Activated CD8-positive, alpha-beta memory T cell treated with anti-CD3 and anti-CD28 coated beads for 48 hours (primary cell): ENCODE results near the gene FAM124A.

Experiments used
- DNase-seq, 3 experiments: peaks; one replicate each; pipeline ENCODE4 v3.0.0-alpha.2; 2020; ENCODE audit warnings: low read depth in 2 of 3, low spot score in 2 of 3

FAM124A gene, protein sequence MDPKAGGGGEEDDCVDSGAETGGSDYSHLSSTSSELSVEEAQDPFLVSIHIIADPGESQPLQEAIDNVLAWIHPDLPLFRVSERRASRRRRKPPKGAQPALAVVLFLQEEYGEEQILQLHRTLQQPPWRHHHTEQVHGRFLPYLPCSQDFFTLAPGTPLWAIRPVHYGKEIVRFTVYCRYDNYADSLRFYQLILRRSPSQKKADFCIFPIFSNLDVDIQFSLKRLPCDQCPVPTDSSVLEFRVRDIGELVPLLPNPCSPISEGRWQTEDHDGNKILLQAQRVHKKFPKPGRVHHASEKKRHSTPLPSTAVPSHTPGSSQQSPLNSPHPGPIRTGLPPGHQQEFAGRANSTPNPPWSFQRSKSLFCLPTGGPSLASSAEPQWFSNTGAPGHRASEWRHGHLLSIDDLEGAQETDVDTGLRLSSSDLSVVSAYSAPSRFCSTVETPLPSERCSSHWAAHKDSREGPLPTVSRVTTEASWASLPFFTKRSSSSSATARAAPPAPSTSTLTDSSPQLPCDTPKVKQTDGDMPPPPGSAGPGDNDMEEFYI

DNA sequence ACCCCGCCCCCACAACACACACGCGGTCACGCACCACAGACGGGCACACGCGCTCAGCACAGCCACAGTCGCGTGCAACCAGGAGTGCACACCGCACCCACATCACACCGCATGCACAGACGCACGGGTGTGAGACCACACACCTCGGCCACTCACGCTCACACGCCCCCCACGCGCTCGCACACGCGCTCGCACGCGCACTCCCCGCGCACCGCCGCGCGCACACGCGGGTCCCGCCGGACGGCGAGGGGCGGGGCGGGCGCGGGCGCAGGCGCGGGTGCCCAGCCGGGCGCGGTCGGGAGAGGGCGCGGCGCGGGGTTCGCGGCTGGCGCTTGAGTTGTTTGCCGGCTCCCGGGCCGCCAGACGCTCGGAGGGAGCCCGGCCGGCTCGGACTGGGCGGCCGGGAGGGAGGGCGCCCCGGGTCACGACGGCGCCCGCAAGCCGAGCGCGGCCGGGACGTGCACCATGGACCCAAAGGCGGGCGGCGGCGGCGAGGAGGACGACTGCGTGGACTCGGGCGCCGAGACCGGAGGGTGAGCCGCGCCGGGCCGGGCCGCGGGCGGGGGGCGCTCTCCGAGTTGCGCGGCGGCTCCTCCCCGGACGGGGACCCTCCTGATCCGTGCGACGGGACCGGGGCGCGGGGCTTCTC is at the start of gene FAM124A:
FAM124A (plus strand) TSS at position 362 of the 649 bp plus-strand sequence; CDS start at position 466, 104 bp downstream.
- peak in 2 of 3 experiments; percentile 3 to 14 for DNase-seq

GRCh38 chr13:51175021-51175420 is 47.2 kb upstream of the FAM124A start:
- DNase-seq = no peak

DNA sequence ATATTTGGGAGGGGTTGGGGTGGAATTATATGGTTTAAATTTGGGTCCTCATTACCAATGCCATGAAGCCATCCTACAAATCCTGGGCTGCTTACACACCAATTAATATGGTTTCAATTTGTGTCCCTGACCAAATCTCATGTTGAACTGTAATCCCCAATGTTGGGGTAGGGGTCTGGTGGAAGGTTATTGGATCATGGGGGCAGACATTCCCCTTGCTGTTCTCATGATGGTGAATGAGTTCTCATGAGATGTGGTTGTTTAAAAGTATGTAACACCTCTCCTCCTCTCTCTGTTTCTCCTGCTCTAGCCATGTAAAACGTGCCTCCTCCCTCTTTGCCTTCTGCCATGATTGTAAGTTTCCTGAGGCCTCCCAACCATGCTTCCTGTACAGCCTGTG is 46.6 kb upstream of the FAM124A start:
- no peak for DNase-seq

GRCh38 chr13:51177188-51177587 is 45.0 kb upstream of the FAM124A start:
- DNase-seq = no peak

DNA sequence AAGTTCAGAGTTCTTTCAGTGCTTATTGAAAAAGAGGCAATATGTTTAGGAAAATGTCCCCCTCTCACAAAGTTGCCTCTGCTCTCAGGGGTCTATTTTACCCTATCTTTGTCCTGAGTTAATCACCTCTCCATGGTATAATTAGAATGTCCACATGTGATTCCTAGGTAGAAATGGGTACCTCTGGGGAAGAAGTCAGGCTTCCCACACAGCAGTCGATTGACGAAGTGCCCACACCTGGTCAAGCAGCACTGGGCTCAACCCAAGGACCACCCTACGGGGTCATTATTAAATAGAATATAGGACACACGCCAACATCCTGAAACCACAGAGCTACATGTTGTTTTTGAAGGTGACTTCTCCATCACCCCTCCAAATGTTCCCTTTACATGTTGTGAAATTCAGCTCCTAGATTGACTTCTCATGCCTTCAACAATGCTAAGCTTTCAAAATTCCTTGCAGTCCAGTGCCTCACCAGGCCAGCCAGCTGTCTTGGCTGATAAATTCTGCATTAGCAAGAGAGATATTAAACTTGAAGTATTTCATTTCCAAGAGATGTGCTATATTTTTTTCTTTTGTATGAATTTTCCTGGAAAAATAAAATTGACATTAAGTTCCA is 43.6 kb upstream of the FAM124A start:
- no peak for DNase-seq

GRCh38 chr13:51179432-51179971 is 42.7 kb upstream of the FAM124A start:
- DNase-seq = no peak

- DNase-seq = no peak
These were observed 41.2 kb upstream of the FAM124A start for GRCh38 chr13:51180853-51181511.

DNA sequence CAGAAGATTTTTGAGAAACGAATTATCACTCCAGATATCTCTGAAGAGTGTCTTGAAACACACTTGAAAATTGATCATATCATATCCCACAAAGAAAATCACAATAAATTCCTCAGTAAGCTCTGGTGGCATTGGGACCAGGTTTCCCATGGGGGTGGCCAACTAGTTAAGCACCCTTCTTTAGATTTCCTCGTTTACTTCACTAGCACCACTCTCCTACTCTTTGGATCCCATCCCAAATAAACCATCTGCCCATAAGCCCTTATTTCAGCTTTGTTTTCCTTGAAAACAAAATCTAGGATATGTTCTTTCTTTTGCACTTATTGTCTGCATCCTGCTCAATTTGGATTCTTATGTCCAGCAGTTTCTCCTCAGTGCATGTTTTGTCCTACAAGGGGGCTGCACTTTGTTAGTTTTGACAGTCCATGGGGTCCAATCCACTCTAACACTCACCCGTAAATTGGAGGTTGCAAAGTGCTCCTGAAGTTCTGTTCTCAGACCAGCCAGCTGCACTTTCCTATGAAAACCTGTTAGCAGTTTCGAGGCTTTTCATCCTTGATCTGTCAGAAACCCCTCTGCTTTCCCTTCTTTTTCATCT is 40.3 kb upstream of the FAM124A start:
- no peak for DNase-seq

- no peak for DNase-seq
These were observed 30.5 kb upstream of the FAM124A start for GRCh38 chr13:51191743-51192142.

DNA sequence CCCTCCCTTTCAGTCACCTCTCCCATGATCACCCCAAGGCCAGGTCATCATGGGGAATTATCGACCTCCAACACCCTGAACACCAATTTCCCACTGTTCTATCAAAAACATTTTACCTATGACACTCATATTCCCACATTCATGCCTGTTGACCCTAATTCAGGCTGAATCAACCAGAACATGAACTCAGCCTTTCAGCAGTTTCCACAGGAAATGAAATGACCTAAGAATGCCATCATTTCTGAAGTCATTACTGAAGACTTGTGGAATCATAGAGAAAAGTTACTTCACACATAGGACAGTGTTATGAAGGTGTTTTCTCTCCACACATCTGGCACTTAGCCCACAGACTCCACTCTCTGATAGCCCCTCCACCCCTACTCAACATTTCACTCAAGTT is 29.9 kb upstream of the FAM124A start:
- DNase-seq = no peak

- no peak for DNase-seq
These were observed 28.8 kb upstream of the FAM124A start for GRCh38 chr13:51193387-51193786.

DNA sequence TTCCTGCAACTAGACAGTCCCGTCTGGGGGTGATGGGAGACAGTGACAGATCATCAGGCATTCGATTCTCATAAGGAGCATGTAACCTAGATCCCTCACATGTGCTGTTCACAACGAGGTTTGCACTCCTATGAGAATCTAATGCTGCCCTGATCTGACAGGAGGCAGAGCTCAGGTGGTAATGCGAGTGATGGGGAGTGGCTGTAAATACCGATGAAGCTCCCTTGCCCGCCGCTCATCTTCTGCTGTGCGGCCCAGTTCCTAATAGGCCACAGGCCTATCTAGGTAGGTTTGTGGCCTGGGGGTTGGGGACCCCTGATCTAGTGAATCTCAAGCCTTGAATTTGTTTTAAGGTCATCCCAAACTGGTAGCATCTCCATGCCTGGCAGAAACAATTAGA is 27.3 kb upstream of the FAM124A start:
- no peak for DNase-seq

- no peak for DNase-seq
These were observed 20.3 kb upstream of the FAM124A start for GRCh38 chr13:51201886-51202285.

- DNase-seq = no peak
These were observed 19.6 kb upstream of the FAM124A start for GRCh38 chr13:51202477-51203046.

DNA sequence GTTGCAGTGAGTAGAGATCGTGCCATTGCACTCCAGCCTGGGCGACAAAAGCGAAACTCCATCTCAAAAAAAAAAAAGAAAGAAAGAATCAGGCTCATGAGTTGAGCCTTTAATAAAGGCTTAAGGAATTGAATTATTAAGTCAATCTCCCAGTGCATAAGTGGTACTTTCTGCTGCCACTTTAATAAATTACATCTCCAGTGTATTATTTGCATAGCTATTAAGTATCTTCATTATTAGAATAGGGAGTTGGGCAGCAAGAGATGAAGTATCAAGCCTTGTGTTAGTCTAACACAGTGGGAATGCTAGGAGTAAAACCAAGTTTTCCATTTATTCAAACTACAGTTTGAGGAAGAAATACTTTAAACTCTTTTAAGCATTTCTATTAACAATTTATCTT is 15.6 kb upstream of the FAM124A start:
- DNase-seq = no peak

DNA sequence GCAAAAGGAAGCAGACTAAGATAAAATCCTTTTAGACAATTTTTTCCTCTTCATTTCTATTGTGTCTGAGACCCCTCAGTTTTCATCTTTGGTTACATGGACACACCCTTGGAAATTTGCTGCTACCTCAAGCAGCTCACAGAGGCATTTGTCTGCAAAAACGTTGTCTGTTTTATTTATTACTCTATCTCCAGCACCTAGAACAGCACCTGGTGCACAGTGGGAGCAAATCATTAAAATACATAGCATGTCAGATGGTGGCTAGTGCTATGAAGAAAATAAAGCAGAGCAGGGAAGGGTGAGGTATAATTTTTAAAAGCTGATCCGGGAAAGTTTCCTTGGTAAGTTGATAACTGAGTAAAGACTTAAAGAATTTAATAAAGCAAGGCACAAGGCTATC is 14.3 kb upstream of the FAM124A start:
- DNase-seq = no peak

DNA sequence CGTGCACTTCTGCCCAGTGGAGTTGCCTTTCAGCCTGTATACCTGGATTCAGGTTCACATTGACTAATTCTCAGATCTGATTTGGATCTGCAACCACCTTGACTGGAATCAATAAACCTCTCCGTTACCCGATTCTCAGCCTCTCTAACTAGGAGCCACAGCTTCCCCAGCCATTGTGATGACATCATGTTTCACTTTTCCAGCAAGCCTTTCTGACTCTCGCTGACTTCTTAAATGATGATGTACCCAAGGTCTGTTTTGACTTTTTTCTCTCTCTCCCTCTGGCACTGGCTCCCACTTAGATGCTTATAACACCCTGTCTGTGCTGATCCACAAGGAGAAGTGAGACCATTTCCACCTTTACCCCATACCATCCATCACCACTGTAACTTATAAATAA is 13.5 kb upstream of the FAM124A start:
- DNase-seq = no peak

GRCh38 chr13:51211910-51212309 is 10.3 kb upstream of the FAM124A start:
- DNase-seq = no peak

- no peak for DNase-seq
These were observed 9.4 kb upstream of the FAM124A start for GRCh38 chr13:51212758-51213157.

- DNase-seq = no peak
These were observed 8.9 kb upstream of the FAM124A start for GRCh38 chr13:51213173-51213728.
